HG03520 (cell line): ENCODE measurements around the gene ZFHX2.
"Not testable (repeated sequence)": the region's sequence is repeated elsewhere in the genome, so short reads cannot be mapped to it uniquely, and the experiment has no call there.

ENCODE experiments used
- ATAC-seq: cut with Tn5 transposase; IDR thresholded peaks from one replicate; pipeline ENCODE4 v1.9.1; 2021; ENCODE audit warnings: mild to moderate bottlenecking, moderate library complexity; ENCODE audit not compliant: unreplicated experiment

Gene ZFHX2

DNA sequence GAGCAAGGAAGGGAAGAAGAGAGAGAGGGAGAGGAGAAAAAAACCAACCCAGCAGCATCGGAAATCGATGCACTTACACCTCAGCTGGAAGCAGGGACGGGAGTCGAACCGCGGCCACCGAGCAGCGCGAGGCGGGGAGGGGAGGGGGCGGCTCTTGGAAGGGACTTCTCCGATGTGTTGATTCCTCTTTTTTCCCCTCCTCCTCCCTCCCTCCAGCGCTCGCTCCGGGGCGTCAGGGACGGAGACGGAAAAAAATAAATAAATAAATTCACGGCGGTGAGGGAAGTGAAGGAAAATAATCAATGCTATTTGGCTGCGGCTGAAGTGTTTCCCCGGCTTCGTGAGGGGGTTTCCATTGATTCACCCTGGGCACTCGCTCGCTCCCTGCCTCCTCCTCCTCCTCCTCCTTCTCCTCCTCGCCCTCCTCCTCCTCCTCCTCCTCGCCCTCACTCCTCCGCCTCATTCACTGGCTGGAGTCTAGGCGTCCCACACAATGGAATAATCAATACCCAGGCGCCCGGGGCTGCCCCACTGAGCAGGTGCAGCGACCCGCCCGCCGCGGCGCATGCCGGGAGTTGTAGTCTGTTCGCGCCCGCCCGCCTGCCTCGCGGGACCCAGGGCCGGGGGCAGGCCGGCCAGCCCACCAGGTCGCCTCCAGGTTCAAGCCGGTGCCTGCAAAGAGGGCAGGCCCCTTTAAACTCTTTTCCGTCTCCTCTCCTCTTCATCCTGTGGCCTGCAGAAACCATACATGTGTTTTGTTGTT, at the start of gene ZFHX2:
Gene ZFHX2, minus strand, starts transcription at position 500 of the 763 bp plus-strand sequence. CDS start 16,440 bp downstream, outside the sequence.
- peak; percentile 25 for ATAC-seq

DNA sequence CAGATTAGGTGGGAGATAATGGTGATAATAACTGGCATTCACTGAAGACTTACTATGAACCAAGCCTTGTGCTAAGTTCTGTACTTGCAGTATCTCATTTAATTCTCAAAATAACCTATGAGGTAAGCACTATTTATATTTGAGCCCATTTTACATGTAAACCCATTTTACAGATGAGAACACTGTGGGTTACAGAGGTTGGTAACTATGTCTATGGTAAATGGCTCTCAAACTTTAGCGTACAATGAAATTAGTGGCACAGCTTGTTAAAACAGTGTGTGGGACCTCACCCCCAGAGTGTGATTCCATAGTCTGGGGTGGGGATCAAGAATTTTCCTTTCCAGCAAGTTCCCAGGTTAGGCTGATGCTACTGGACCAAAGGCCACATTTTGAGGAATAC, 49.2 kb upstream of the ZFHX2 start:
- no peak for ATAC-seq

DNA sequence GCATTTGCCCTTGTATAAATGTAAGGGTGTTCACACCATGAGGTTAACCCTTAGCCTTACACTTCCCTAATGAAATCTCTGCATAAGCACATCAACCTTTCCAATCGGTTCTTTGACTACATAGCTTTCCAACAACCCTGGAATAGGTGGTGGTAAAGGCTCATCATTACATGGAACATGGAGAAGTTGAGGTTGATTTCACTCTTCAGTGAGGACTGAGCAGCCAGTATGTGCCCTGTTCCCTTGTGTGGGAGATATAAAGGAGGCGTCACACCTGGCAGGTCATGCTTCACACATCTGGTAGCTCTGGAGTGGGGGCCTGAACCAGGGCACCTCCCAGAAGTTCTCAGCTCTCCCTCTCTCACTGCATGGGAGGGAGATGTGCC, 48.8 kb upstream of the ZFHX2 start:
- no peak for ATAC-seq

DNA sequence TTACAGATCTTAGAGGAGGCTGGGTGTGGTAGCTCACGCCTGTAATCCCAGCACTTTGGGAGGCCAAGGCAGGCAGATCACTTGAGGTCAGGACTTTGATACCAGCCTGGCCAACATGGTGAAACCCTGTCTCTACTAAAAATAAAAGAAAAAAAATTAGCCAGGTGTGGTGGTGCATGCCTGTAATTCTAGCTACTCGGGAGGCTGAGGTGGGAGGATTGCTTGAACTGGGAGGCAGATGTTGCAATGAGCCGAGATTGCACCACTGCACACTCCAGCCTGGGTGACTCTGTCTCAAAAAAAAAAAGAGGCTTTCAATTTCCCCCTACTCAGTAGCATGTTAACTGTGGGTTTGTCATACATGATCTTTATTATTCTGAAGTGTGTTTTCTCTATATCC, 42.6 kb upstream of the ZFHX2 start:
- ATAC-seq = not testable (repeated sequence)

DNA sequence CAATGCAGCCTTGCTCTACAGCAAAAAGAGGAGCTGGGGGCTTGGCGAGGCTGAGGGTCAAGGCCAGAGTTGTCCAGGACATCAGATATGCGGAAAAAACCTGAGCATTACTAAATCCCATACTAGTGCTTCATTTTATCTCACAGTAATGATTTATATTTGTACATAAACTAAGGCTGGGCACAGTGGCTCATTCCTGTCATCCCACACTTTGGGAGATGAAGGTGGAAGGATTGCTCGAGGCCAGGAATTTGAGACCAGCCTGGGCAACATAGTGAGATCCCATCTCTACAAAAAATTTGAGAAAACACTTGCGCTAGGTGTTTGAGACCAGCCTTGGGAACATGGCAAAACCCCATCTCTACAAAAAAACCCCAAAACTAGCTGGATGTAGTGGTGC, 38.6 kb upstream of the ZFHX2 start:
- ATAC-seq = no peak

DNA sequence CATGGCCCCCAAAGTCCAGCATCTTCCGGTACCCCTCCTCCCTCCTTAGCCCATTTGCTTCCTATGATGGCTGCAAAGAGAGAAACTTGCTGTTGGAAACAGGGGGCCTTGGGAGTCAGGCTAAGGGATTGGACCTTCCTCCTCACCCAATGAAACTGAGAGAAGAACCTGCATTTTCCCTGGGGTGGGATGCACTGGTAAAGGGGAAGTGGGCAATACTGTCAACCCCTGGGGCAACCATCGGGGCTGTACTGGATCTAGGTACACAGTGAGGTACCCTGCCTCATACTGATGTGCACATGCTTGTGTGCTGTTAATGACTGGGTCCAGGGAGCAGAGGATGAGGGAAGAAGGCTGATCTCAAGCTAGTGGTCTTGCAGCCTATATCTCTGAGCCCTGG, 38.0 kb upstream of the ZFHX2 start:
- no peak for ATAC-seq

DNA sequence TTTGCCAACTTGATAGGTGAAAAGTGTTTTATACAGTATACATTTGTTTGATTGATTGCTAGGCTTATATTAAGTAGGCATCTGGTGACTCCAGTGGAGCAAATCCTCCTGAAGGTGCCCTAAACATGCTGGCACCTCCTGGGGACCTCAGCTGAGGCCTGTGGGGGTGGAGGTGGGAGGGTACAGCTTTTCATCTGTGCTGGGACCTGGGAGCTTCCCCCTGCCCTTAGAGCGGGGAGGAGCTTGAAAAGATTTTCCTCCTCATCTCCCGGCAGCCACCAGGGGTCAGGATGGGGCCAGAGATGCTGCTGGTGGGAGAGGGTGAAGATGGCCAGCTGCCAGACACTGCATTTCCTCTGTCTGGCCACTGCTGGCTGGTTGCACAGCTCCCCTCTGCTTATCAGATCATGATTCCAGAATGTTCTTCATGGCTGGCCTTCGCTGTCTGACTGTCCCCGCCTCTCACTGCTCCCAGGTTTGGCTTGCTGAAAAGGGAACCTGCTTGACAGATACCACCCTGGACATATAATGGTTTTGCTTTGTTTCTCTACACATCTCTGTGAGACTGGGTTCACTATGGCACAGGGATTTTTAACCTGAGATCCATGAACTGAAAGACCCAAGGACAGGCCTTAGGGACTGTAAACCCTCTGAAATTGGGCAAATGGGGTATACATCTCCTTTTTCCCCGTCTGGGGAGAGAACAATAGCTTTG, 37.5 kb upstream of the ZFHX2 start:
- peak; percentile 96 for ATAC-seq

DNA sequence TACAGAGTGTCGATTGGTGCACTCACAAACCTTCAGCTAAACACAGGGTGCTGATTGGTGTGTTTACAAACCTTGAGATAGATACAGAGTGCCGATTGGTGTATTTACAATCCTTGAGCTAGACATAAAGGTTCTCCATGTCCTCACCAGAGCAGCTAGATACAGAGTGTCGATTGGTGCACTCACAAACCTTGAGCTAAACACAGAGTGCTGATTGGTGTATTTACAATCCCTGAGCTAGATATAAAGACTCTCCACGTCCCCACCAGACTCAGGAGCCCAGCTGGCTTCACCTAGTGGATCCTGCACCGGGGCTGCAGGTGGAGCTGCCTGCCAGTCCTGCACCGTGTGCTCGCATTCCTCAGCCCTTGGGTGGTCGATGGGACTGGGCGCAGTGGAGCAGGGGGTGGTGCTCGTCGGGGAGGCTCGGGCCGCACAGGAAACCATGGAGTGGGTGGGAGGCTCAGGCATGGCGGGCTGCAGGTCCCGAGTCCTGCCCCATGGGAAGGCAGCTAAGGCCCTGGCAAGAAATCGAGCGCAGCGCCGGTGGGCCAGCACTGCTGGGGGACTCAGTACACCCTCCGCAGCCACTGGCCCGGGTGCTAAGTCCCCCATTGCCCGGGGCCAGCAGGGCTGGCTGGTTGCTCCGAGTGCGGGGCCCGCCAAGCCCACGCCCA, 33.1 kb upstream of the ZFHX2 start:
- ATAC-seq = not testable (repeated sequence)

DNA sequence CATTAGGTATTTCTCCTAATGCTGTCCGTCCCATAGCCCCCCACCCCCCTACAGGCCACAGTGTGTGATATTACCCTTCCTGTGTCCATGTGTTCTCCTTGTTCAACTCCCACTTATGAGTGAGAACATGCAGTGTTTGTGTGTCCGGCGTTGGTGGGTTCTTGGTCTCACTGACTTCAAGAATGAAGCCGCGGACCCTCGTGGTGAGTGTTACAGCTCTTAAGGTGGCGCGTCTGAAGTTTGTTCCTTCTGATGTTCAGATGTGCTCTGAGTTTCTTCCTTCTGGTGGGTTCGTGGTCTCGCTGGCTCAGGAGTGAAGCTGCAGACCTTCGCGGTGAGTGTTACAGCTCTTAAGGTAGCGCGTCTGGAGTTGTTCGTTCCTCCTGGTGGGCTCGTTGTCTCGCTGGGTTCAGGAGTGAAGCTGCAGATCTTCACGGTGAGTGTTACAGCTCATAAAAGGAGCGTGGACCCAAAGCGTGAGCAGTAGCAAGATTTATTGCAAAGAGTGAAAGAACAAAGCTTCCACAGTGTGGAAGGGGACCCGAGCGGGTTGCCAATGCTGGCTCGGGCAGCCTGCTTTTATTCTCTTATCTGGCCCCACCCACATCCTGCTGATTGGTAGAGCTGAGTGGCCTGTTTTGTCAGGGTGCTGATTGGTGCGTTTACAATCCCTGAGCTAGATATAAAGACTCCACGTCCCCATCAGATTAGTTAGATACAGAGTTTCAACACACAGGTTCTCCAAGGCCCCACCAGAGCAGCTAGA, 32.4 kb upstream of the ZFHX2 start:
- not testable (repeated sequence) for ATAC-seq

DNA sequence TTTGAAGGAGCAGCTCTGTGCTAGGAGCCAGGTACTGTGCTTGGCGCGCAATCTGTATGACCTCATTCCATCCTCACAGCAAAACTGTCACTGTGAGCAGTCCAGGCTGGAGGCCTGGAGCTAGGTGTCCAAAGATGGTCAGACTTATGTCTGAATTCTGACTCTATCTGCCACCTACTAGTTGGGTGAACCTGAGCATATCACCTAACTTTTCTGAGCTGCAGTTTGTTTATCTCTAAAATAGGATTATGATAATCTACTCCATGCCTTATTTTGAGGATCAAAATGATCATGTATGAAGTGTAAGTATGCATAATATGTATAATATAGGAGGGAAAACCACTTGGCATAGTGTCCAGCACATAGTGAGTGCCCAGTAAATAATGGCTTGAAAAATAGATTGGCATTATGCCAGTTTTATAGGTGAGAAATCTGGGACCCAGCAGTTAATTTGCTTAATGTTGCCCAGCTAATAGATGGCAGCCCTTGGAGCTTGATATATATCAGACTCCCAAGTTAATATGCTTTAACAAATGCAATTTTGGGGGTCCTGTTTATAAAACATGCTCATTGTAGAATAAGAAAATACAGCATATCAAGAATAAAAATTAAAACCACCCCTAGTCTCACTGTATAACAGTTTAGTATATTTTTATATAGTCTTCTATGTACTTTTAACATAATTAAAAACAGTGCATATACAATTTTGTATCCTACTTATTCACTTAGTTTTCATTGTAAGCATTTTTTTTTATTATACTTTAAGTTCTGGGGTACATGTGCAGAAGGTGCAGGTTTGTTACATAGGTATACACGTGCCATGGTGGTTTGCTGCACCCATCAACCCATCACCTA, 31.6 kb upstream of the ZFHX2 start:
- no peak for ATAC-seq

DNA sequence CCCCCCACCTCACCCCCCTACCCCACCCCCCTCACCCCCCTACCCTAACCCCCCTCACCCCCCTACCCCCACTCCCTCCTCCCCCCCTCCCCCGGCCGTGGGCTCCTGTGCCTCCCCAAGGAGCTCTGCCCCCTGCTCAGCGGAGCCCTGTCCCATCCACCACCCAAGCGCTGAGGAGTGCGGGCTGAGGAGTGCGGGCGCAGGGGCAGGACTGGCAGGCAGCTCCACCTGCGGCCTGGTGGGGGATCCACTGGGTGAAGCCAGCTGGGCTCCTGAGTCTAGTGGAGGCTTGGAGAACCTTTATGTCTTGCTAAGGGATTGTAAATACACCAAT, 29.4 kb upstream of the ZFHX2 start:
- ATAC-seq = no peak

DNA sequence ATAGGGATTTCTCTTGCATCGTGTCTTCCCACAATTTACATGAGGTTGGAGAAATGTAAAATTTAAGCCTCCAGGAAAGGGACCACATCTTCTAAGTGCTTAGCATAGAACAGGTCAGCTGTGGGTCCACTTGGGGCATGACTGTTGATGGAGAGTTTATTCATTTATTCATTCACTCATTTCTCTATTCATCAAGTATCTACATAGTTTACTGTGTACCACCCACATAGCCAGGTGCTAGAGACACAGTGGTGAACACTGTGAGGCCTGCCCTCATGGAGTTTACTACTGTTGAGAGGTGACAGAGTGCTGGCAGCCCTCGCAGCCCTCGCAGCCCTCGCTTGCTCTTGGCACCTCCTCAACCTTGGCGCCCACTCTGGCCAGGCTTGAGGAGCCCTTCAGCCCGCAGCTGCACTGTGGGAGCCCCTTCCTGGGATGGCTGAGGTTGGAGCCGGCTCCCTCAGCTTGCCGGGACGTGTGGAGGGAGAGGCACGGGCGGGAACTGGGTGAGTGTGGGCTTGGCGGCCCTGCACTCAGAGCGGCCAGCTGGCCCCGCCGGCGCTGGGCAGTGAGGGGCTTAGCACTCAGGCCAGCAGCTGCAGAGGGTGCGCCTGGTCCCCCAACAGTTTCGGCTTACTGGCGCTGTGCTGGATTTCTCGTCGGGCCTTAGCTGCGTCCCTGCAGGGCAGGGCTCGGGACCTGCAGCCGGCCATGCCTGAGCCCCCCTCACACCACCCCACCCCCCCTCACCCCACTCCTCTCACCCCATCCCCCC, 28.8 kb upstream of the ZFHX2 start:
- ATAC-seq = no peak

DNA sequence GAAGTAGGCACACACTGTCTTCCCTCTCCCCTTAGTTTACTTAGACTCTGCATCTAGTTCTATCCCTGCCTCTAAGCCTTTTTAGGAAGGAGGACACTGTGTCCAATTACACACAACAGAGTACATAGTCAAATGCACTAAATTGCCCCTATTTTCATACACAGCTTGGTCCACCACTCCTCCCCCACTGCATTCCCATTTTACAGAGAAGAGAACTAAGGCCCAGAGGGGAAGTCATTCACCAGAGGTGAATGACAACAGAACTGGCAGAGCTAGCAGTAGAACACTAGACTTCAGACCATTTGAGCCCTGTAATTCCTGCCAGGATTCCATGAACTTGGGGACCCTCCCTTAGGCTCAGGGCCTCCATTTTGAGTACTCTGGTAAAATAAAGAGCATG, 28.2 kb upstream of the ZFHX2 start:
- ATAC-seq = no peak

DNA sequence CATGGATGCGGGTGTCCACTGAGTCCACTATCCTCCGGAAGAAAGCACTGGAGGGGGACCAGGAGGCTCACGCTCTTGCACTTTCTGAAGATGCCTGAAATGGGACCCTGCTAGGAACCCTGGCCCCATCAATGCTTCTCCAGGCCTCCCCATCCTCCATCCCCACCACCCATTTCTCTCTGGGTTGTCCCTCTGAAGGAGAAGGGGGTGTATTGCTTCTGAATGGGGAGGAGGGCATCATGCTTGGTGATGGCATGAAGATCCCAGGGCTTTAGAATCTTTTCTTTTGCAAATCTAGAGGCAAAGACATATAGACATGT, 27.7 kb upstream of the ZFHX2 start:
- ATAC-seq = no peak

DNA sequence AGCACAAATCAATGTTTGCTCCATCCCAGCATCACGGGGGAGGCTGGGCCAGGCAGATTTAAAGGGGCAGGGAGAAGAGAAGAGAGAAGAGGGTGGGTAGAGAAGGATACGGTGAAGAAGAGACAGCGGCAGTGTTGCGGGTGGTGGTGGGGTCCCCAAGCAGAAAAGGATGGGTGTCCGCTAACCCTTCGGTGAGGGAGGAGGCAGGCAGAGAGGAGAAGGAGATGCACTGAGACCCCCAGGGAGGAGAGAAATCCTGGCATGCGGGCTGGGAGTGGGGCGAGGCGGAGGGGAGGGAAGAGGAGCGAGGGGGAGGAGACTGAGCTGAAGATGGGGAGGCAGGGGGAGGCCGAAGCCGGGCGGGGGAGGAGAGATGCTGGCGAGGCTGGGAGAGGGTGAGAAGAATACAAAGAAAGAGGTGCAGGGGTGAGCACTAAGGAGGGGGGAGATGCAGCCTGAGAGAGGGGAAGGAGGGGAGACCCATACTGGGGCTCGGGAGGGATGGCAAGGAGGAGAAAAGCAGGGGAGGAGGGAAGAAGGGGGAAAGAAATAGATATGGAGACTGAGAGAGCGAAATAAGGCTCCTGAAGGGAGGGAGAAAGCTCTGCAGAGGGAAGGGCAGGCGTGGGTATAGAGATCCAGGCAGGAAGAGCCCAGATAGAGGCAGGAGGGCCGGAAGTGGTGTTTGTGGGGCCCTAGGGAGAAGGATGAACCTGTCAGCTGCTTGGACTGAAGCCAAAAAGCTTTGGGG, 27.2 kb upstream of the ZFHX2 start, which contains the start of gene JPH4:
Gene JPH4, minus strand, starts transcription at position 231 of the 751 bp plus-strand sequence. CDS start 1,337 bp downstream, outside the sequence.
- no peak for ATAC-seq

DNA sequence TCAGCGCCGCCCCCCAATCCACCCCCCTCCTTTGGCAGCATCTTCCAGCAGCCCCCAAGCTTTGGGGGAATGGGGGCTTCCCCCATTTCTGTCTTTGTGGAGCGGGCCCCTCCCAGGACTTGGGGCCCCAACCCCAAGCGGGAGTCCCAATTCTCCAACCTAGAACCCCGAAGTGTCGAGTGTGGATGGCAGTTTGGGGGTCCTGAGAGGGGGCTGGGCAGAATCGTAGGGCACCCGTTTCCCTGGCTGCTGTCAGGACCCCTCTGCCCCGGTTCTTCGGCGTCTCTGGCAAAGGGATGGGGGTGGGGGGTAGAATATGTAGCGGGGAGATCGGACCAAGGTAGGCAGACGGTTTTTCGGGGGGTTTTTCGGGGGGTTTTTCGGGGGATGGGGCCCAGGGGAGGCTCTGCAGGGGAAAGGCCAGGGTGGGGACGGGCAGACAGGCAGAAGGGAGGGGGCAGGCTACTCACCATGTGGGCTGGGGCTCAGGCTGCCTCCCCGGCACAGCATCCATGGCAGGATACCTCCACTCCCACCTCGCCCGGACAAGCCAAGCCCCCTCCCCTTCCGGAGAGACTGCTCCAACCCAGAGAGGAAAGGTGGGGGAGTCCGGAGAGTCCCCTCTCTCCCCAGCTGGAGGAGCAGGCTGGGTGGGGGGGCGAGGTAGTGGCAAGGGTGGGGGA, 26.3 kb upstream of the ZFHX2 start:
- no peak for ATAC-seq

DNA sequence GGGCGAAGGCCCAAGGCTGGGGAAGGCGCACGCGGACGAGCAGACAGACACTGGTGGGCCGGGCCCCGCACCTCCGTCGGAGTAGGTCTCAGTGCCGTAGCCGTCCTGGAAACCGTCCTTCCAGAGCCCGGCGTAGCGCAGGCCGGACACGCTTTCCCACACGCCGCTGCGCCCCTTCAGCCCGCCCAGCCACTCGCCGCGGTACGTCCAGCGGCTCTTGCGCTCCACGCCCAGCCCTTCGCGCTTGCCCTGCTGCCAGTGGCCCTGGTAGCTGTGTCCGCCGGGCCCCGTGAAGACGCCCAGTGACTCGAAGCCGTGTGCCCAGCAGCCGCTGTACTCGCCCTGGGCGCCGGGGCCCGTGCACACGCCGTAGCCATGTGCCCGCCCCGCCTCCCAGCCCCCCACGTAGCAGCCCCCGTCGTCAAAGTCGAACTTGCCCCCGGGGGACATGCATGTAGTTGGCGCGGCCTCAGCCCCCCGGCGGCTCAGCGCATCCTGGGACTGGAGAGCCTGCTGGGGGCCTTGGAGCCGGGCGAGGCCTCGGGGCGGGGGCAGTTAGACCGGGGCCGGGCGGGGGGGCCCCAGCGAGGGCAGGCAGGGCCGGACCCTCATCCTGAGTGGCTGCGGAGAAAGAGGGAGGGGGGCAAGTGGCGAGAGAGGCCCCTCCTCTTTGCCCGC, 25.6 kb upstream of the ZFHX2 start:
- ATAC-seq = no peak
